Measurements from ENCODE around the gene LRRC52.
"Not testable (repeated sequence)": the region's sequence is repeated elsewhere in the genome, so short reads cannot be mapped to it uniquely, and the experiment has no call there.

LRRC52 gene

DNA sequence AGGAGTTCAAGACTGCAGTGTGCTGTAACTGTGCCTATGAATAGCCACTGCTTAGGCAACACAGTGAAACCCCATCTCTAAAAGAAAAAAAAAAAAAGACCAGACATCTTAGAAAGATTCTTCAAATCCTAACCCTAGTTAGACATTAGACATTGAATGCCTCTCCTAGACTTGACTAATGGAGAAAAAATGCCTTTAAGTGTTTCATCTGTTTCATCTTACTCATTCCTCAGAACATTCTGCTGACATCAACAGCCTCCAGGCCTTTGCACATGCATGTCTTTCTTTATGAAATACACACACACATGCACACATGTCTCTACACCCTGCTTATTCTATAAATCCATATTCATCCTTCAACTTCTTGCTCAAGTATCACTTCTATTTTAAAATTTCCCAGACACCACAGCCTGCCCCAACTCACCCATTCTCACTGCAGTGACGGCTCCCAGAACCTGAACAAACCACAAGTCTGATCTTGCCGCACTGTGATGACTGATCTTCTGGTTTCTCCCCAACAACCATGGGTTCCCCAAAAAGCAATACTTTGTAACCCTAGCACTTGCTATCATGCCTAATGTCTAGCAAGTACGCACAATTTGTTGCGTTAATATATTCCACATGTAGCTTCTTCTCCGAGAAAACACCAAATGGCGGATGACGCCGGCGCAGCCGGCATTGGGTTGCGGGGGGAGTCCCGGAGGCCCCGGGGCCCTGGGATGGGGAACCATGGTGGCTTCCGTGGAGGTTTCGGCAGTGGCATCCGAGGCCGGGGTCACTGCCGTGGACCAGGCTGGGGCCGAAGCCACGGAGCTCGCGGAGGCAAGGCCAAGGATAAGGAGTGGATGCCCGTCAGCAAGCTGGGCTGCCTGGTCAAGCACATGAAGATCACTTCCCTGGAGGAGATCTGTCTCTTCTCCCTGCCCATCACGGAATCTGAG lies 37.4 kb downstream of the LRRC52 start:
- no peaks in the 10 kb centered on the region for H3K36me3 ChIP-seq (replicated peaks in 1 of 2; ENCODE audit: control insufficient read depth in 2 of 2, insufficient read depth in 2 of 2, low read length in 2 of 2)
- no peak overlapping the region for H3K4me2 ChIP-seq (ENCODE audit: insufficient read depth, low read length, poor library complexity, severe bottlenecking)
- peaks cover 0 to 2% (median 0%) of the 10 kb centered on the region in 3 experiments for H3K27me3 ChIP-seq (ENCODE audit: control insufficient read depth in 3 of 3, insufficient read depth in 3 of 3, low read depth in 1 of 3, low read length in 3 of 3)

GRCh38 chr1:165581926-165582325 lies 38.1 kb downstream of the LRRC52 start:
- H3K4me2 ChIP-seq (ENCODE audit: insufficient read depth, low read length, poor library complexity, severe bottlenecking) = no peak overlapping the region
- no peak overlapping the region for H2BK120ac ChIP-seq (ENCODE audit: low read depth, low read length)
- H2AFZ ChIP-seq (ENCODE audit: low read length) = no peak overlapping the region
- no peaks in the 10 kb centered on the region for H3K36me3 ChIP-seq (replicated peaks in 1 of 2; ENCODE audit: control insufficient read depth in 2 of 2, insufficient read depth in 2 of 2, low read length in 2 of 2)
- no CpG with 5 or more reads among the region's 25 CpGs for whole genome bisulfite sequencing, 2 donors (ENCODE audit: extremely low coverage in 2 of 2, insufficient read length in 2 of 2, insufficient replicate concordance in 1 of 2)
- H3K4ac ChIP-seq (ENCODE audit: low read length) = no peak overlapping the region
- H3K27ac ChIP-seq (replicated peaks; ENCODE audit: low read length) = no peak overlapping the region
- no peak overlapping the region for H2AK5ac ChIP-seq (ENCODE audit: low read depth, low read length)
- H3K79me1 ChIP-seq (ENCODE audit: low read depth, low read length) = no peaks in the 10 kb centered on the region
- peaks cover 0 to 2% (median 0%) of the 10 kb centered on the region in 3 experiments for H3K27me3 ChIP-seq (ENCODE audit: control insufficient read depth in 3 of 3, insufficient read depth in 3 of 3, low read depth in 1 of 3, low read length in 3 of 3)
- no peak overlapping the region for H2BK15ac ChIP-seq (ENCODE audit: low read length)
- no peaks in the 10 kb centered on the region for H3K4me1 ChIP-seq (ENCODE audit: control insufficient read depth in 2 of 2, insufficient read depth in 1 of 2, low read depth in 1 of 2, low read length in 2 of 2)
- H4K8ac ChIP-seq (ENCODE audit: low read depth, low read length) = no peak overlapping the region
- peak overlapping the region; percentile 57 for H3K23ac ChIP-seq (ENCODE audit: low read depth, low read length, poor library complexity)
- peak overlapping the region; percentile 24 for H3K9ac ChIP-seq (ENCODE audit: low read depth, low read length, poor library complexity)
- peak overlapping the region; percentile 35 for H3K18ac ChIP-seq (ENCODE audit: low read length)
- no peak overlapping the region for H3K4me3 ChIP-seq (ENCODE audit: low read length in 2 of 2)
- H2BK12ac ChIP-seq (ENCODE audit: low read length) = no peak overlapping the region
- DNase-seq (ENCODE audit: low spot score) = no peak
- H3K14ac ChIP-seq (ENCODE audit: low read length) = no peak overlapping the region
- H4K91ac ChIP-seq (ENCODE audit: low read depth, low read length, poor library complexity) = no peak overlapping the region
- H3K9me3 ChIP-seq (replicated peaks in 1 of 2; ENCODE audit: control insufficient read depth in 2 of 2, insufficient read depth in 1 of 2, low read depth in 1 of 2, low read length in 2 of 2) = no peaks in the 10 kb centered on the region
- H2BK5ac ChIP-seq (ENCODE audit: low read length) = no peak overlapping the region

More for the DNA sequence above, 37.4 kb downstream of the LRRC52 start:
- no peak overlapping the region for H3K4ac ChIP-seq (ENCODE audit: low read length)
- H2BK5ac ChIP-seq (ENCODE audit: low read length) = no peak overlapping the region
- H4K8ac ChIP-seq (ENCODE audit: low read depth, low read length) = no peak overlapping the region
- H3K9me3 ChIP-seq (replicated peaks in 1 of 2; ENCODE audit: control insufficient read depth in 2 of 2, insufficient read depth in 1 of 2, low read depth in 1 of 2, low read length in 2 of 2) = no peaks in the 10 kb centered on the region
- H2BK12ac ChIP-seq (ENCODE audit: low read length) = no peak overlapping the region
- no peak overlapping the region for H2BK120ac ChIP-seq (ENCODE audit: low read depth, low read length)
- no peak overlapping the region for H3K23ac ChIP-seq (ENCODE audit: low read depth, low read length, poor library complexity)
- no peaks in the 10 kb centered on the region for H3K79me1 ChIP-seq (ENCODE audit: low read depth, low read length)
- no peak overlapping the region for H3K14ac ChIP-seq (ENCODE audit: low read length)
- H2AK5ac ChIP-seq (ENCODE audit: low read depth, low read length) = no peak overlapping the region
- H4K91ac ChIP-seq (ENCODE audit: low read depth, low read length, poor library complexity) = no peak overlapping the region
- no peak overlapping the region for H2AFZ ChIP-seq (ENCODE audit: low read length)
- no peak overlapping the region for H3K18ac ChIP-seq (ENCODE audit: low read length)
- no peaks in the 10 kb centered on the region for H3K4me1 ChIP-seq (ENCODE audit: control insufficient read depth in 2 of 2, insufficient read depth in 1 of 2, low read depth in 1 of 2, low read length in 2 of 2)
- H3K27ac ChIP-seq (replicated peaks; ENCODE audit: low read length) = no peak overlapping the region
- no CpG with 5 or more reads among the region's 24 CpGs for WGBS, 2 donors (ENCODE audit: extremely low coverage in 2 of 2, insufficient read length in 2 of 2, insufficient replicate concordance in 1 of 2)
- H3K4me3 ChIP-seq (ENCODE audit: low read length in 2 of 2) = no peak overlapping the region
- no peak overlapping the region for H3K9ac ChIP-seq (ENCODE audit: low read depth, low read length, poor library complexity)
- no peak for DNase-seq (ENCODE audit: low spot score)
- H2BK15ac ChIP-seq (ENCODE audit: low read length) = no peak overlapping the region

DNA sequence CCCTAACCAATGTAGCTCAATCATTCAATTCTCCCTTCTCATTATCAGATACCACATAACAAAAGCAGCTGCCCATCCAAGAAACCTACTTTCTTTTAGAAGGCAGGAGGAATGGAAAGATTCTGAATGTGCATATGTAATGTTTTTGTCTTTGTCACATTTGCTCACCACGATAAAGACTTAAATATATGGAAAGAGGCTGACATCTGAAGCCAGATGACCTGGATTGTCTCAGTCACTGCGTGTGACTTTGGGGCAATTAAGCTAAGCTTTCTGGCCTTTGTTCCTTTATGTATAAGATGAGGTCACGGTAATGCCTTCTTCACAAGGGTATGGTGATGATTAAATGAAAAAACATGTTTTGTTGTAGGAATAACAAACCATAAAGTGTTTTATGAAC lies 42.6 kb downstream of the LRRC52 start:
- Histone ChIP-seq H3K4ac (ENCODE audit: low read length) (no peak overlapping the region), H3K4me1 (ENCODE audit: control insufficient read depth in 2 of 2, insufficient read depth in 1 of 2, low read depth in 1 of 2, low read length in 2 of 2) (no peaks in the 10 kb centered on the region), H3K4me3 (ENCODE audit: low read length in 2 of 2) (no peak overlapping the region), H3K9ac (ENCODE audit: low read depth, low read length, poor library complexity) (no peak overlapping the region), H3K27me3 (ENCODE audit: control insufficient read depth in 3 of 3, insufficient read depth in 3 of 3, low read depth in 1 of 3, low read length in 3 of 3) (peaks cover 0 to 8% (median 0%) of the 10 kb centered on the region in 3 experiments), H4K91ac (ENCODE audit: low read depth, low read length, poor library complexity) (no peak overlapping the region), H3K79me1 (ENCODE audit: low read depth, low read length) (no peaks in the 10 kb centered on the region), H2AFZ (ENCODE audit: low read length) (no peak overlapping the region), H3K23ac (ENCODE audit: low read depth, low read length, poor library complexity) (no peak overlapping the region), H3K4me2 (ENCODE audit: insufficient read depth, low read length, poor library complexity, severe bottlenecking) (no peak overlapping the region), H2BK5ac (ENCODE audit: low read length) (no peak overlapping the region), H3K9me3 (replicated peaks in 1 of 2; ENCODE audit: control insufficient read depth in 2 of 2, insufficient read depth in 1 of 2, low read depth in 1 of 2, low read length in 2 of 2) (no peaks in the 10 kb centered on the region), H4K8ac (ENCODE audit: low read depth, low read length) (no peak overlapping the region), H3K27ac (replicated peaks; ENCODE audit: low read length) (no peak overlapping the region), H2BK12ac (ENCODE audit: low read length) (no peak overlapping the region), H3K14ac (ENCODE audit: low read length) (no peak overlapping the region), H2AK5ac (ENCODE audit: low read depth, low read length) (no peak overlapping the region), H3K36me3 (replicated peaks in 1 of 2; ENCODE audit: control insufficient read depth in 2 of 2, insufficient read depth in 2 of 2, low read length in 2 of 2) (no peaks in the 10 kb centered on the region), H3K18ac (ENCODE audit: low read length) (no peak overlapping the region), H2BK120ac (ENCODE audit: low read depth, low read length) (no peak overlapping the region), H2BK15ac (ENCODE audit: low read length) (no peak overlapping the region)
- no CpG with 5 or more reads among the region's 3 CpGs for WGBS, 2 donors (ENCODE audit: extremely low coverage in 2 of 2, insufficient read length in 2 of 2, insufficient replicate concordance in 1 of 2)
- DNase-seq (ENCODE audit: low spot score) = no peak

DNA sequence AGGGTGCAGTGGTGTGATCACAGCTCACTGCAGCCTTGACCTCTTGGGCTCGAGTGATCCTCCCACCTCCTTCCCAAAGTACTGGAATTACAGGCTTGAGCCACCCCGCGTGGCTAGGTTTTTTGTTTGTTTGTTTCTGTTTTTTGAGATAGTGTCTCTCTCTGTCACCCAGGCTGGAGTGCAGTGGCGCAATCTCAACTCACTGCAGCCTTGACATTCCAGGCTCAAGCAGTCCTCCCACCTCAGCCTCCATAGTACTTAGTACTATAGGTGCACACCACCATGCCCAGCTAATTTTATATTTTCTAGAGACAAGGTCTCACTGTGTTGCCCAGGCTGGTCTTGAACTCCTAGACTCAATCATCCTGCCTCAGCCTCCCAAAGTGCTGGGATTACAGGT lies 47.6 kb downstream of the LRRC52 start:
- H2AFZ ChIP-seq (ENCODE audit: low read length); H3K9ac ChIP-seq (ENCODE audit: low read depth, low read length, poor library complexity); H2BK5ac ChIP-seq (ENCODE audit: low read length); H4K8ac ChIP-seq (ENCODE audit: low read depth, low read length); H3K4ac ChIP-seq (ENCODE audit: low read length); H3K36me3 ChIP-seq (replicated peaks in 1 of 2; ENCODE audit: control insufficient read depth in 2 of 2, insufficient read depth in 2 of 2, low read length in 2 of 2); H2BK15ac ChIP-seq (ENCODE audit: low read length); H4K91ac ChIP-seq (ENCODE audit: low read depth, low read length, poor library complexity); DNase-seq (ENCODE audit: low spot score); H2BK12ac ChIP-seq (ENCODE audit: low read length); H3K4me3 ChIP-seq (ENCODE audit: low read length in 2 of 2); H3K9me3 ChIP-seq (replicated peaks in 1 of 2; ENCODE audit: control insufficient read depth in 2 of 2, insufficient read depth in 1 of 2, low read depth in 1 of 2, low read length in 2 of 2); H3K23ac ChIP-seq (ENCODE audit: low read depth, low read length, poor library complexity); H3K14ac ChIP-seq (ENCODE audit: low read length); H3K18ac ChIP-seq (ENCODE audit: low read length); H2AK5ac ChIP-seq (ENCODE audit: low read depth, low read length); H3K27ac ChIP-seq (replicated peaks; ENCODE audit: low read length); H3K79me1 ChIP-seq (ENCODE audit: low read depth, low read length); H3K4me2 ChIP-seq (ENCODE audit: insufficient read depth, low read length, poor library complexity, severe bottlenecking); H3K4me1 ChIP-seq (ENCODE audit: control insufficient read depth in 2 of 2, insufficient read depth in 1 of 2, low read depth in 1 of 2, low read length in 2 of 2); H2BK120ac ChIP-seq (ENCODE audit: low read depth, low read length): not testable (repeated sequence)
- peaks cover 0 to 18% (median 0%) of the 10 kb centered on the region in 3 experiments for H3K27me3 ChIP-seq (ENCODE audit: control insufficient read depth in 3 of 3, insufficient read depth in 3 of 3, low read depth in 1 of 3, low read length in 3 of 3)
- no CpG with 5 or more reads among the region's 4 CpGs for WGBS, 2 donors (ENCODE audit: extremely low coverage in 2 of 2, insufficient read length in 2 of 2, insufficient replicate concordance in 1 of 2)

All from neuronal stem cell (in vitro differentiated cells).